LHCN-M2 (cell line): ENCODE results near the gene CDKN2D. TPM values are rescaled to one million over a fixed set of nuclear protein-coding genes. Genes with fewer than 3 reads are reported as not detected.

Source experiments
- DNase-seq: peaks from one replicate; pipeline ENCODE4 v3.0.0-alpha.2; 2012; ENCODE audit warnings: low read depth
- polyA plus RNA-seq: library from polyadenylated mRNA; unstranded; fragments of >200 nt; gene quantifications from one replicate; pipeline ENCODE4 v1.2.1, GENCODE V29; 2012; ENCODE audit warnings: missing spikeins
- total RNA-seq: library from RNA; depleted of rRNA; stranded (reverse); fragments of >200 nt; gene quantifications from 2 replicates; pipeline ENCODE4 v1.2.3, GENCODE V29; 2014; rRNA removed

Gene CDKN2D
- total RNA-seq = 19.1 and 19.4 TPM in 2 replicates
- polyA plus RNA-seq = 14.8 TPM

DNA sequence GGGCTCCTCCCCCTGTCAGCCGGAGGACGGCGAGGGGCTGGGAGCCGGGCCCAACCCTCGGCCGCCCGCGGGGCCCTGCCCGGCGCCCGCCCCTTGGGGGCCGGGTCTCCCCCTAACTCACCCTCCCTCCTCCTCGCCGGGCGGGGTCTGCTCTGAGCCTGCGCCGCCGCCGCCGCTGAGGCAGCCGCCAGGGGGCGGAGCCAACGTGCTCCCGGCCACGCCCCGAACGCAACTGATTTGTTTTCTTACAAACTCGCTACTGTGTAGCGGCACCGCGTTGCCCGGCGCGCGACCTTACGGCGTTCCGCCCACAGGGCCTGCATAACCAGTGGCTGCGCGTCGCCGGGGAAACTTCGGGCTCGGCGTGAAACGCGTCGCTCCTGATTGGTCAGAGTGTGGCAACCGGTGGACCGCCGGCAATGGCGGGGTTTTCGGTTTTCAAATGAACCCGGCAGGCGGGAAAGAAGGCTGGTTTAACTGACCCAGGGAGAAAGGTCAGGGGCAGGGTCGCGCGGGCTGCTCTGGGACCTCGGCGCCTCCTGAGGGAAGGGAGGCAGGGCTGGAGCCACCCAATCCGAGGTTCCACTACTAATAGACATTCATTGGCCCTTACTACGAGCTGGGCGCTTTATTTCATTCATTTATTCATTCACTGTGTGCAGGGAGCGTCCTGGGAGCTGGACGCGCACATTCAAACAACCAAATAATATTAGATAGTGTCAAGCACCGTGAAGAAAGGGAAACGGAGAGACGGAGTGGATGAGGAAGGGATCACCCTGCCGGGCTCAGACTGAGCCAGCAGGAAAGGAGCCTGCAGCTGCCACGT lies at the start of gene CDKN2D:
Gene CDKN2D, minus strand, starts transcription at position 154 of the 826 bp plus-strand sequence. CDS start 326 bp downstream, outside the sequence.
- peak; percentile 99 for DNase-seq

DNA sequence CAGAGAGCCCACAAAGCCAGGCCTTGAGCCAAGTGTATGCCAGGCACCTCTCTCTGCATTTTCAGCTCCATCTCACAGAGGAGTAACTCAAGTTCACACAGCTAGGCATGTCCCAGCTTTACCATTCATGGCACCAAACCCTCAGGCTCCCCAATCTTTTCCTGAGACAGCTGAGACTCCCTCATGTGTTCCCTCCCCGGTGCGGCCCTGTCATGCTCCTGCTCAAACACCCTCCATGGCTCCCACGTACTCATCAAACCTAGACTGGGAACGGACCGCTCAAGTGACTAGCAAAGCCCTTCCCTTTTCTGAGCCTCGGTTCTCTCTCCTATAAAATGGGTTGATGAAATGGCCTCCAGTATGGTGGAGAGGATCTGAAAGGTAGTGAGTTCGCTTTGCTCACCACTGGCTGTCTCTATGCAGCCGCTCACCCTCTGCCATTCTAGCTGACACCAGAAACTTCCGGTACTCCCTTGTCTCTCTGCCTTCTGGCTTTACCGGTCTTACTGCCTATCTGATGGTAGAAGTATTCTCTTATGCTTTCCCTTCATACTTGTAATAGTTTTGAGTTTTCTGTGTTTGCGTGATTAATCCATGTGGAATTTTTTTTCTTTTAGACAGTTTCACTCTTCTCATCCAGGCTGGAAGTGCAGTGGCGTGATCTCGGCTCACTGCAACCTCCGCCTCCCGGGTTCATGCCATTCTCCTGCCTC lies 48.8 kb upstream of the CDKN2D start:
- peak; percentile 82 for DNase-seq

DNA sequence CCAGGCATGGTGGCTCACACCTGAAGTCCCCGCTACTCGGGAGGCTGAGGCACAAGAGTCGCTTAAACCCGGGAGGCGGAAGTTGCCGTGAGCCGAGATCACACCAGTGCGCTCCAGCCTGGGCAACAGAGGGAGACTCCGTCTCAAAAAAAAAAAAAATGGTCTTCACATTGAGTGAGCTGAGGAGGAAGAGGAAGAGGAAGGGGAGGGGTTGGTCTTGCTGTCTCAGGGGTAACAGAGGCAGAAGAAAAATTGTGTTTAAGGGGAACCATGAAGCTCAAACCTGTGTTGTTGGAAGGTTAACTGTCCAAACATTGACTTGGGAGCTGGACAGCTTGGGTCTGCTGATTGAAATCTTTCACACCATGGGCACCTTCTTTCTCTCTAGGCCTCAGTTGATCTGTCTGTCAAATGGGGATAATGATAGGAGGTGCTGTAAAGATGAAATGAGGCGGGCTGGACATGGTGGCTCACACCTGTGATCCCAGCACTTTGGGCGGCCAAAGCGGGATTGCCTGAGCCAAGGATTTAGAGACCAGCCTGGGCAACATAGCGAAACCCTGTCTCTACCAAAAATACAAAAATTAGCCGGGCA lies 46.7 kb upstream of the CDKN2D start:
- no peak for DNase-seq

DNA sequence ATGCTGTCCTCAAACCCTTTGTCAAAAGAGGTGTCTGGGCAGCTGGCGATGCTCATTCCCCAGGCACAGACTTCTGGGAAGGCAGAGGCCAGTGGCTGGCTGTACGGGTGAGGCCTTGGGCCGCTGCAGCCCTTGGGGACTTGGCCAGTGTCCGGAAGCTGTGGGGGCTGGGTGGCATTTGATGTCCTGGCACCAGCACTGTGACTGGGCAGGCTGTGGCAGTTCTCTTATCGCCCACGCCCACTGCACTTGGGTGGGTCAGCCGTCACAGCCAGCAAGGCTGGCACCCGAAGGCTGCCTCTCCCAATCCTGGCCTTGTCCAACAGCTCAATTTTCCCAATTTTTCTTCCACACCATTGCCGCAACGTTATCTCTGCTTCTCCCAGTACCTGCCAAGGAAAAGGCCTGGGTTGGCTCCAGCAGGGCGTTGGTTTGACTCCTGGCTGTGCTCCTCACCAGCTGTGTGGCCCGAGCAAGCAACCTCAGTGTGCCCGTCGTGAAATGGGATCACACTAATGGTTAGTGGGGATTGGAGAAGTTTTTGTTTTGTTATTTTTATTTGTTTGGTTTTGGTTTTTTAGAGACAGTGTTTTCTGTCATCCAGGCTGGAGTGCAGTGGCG lies 43.8 kb upstream of the CDKN2D start:
- no peak for DNase-seq

DNA sequence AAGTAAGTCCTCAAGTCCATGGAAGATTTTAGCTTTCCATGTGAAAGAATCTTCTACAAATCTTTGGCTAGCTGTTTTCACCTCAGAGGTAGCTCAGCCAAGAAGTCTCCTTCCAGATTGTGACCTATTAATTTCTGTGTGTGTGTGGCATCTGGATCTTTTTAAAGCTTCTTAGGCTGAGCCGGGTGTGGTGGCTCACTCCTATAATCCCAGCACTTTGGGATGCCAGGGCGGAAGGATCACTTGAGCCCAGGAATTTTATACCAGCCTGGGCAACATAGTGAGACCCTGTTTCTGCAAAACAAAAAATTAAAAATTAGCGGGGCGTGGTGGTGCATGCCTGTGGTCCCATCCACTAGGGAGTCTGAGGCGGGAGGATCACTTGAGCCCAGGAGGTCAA lies 43.1 kb upstream of the CDKN2D start:
- DNase-seq = no peak

DNA sequence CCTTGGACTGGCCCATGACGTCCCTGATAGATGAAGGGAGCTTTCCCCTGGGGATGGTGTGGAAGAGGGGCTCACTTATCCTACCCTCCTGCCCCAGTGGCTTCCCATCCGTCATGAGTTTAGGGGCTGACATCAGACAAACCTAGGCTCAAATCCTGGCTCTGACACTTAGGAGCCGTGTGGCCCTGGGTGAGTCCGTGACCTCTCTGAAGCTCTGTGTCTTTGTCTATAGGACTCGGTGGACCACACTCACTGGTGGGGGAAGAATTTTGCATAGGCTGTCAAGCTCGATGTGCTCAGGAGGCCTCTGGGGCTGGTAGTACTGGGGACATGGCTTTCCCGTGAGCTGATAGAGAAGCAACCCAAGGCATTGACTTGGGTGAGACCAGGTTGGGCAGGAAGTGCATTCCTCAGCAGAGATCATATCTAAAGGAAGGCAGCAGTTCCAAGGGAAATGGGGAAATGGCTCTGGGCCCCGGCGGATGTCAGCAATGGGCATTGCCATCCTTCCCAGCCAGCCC lies 35.7 kb upstream of the CDKN2D start:
- no peak for DNase-seq

DNA sequence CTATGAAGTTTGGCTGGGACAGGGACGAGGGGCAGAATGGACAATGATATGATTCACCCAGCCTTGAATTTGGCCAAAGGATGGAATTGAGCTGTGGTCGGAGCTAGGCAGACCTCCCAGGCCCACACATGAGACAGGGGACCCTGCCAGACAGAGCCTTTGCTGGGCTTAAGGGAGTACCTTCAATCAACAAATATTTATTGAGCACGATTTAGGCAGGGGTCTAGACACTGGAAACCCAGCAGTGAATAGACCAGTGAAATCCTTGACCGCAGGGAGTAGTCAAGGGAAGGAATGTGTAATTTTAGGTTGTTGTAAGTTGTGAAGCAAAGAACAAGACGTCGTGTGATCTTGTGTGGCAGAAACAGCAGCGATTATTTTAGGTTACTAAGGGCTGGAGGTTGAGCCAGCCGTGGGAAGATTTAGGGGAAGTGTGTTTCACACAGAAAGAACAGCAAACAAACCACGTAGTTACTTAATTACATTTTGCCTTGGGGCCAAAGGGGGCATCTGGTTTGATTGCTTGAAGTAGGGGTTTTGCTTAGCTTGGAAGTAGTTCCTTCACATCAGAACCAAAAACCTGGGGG lies 35.2 kb upstream of the CDKN2D start:
- DNase-seq = peak; percentile 23

DNA sequence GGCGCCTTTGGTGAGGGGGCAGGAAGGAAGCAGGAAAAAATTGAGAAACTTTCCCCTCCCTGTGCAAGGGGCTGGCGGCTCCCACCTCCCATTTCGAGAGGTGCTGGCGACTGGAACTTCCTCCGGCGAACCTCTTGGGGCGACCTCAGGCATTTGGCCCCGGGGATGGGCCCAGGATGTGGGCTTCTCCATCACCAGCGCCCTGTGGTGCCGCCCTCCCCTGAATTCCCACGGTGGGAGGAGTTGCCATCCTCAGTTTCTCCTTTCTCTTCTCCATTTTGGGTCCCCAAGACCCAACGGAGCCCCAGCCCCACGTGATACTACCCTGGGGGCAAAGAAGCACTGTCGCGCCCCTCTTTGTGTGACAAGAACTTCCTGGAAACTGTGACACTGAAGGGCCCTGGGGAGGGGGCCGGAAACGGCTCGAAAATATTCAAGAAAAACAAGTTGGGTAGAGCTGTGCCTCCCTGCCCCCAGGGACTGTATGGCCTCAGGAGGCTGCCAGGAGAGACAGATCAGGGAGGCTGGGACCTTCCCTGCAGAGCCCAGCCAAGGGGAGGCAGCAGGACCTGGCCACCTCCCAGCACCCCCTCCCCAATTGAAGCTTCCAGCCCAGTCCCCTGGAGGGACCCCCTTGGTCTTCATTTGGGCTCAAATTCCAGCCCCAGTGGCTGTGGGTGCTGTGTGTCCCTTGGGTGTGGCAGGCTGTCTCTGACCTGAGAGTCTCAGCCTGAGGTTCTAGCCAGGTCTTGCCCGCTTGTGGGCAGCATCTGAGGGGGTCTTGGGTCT lies 34.5 kb upstream of the CDKN2D start:
- DNase-seq = peak; percentile 14

DNA sequence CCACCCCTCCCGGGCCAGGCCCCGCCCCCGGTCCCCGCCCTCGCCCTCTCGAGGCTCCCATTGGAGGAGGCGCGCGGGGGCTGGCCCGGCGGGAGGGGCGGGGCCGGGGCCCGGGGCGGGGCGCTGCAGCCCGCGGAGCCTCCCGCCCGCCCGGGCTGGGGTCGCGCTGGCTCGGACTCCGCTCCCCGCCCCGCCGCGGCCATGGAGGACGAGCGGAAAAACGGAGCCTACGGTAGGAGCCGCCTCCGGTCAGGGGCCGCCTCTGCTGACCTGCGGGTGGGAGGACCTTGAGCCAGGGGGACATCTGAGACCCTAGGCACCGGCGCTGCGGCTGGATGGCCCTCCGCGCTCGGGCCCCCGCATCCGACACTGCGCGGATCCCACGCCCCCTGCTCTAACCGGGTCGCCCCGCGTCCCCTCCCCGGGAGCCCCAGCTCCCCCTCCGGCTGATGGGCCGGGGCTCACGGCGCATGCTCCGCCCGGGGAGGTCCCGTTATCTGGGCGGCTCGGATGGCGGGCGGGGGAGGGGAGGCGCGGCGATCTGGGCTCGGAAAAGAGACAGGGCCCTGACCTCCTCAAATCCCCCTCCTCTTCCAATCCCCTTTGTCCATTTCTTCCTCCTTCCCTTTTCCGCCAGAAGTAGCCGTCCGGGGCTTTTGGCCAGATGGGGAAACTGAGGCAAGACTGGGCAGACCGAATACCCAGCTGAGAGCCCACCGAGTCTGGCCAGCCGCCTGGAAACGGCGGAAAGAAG lies 33.7 kb upstream of the CDKN2D start:
- DNase-seq = peak; percentile 64

DNA sequence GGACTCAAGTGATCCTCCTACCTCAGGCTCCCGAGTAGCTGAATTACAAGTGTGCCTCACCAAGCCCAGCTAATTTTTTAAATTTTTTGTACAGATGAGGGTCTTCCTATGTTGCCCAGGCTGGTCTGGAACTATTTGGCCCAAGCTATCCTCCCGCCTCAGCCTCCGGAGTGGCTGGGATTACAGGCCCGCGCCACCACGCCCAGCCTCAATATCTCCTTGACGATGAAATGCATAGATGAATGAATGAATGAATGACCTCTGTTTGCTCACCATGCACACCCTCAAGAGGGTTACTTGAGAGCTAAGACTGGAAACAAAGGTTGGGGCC lies 33.2 kb upstream of the CDKN2D start:
- no peak for DNase-seq

DNA sequence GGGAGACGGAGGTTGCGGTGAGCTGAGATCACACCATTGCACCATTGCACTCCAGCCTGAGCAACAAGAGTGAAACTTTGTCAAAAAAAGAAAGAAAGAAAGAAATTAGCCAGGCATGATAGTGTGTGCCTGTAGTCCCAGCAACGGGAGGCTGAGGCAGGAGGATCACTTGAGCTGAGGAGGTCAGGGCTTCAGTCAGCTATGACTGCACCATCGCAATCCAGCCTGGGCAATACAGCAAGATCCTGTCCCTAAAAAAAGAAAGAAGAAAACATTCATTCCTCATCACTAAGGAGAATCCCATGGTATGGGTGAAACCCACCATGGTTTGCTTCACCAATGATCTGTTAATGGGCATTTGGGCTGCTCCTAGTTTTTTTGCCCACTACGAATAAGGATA lies 31.4 kb upstream of the CDKN2D start:
- DNase-seq = no peak

DNA sequence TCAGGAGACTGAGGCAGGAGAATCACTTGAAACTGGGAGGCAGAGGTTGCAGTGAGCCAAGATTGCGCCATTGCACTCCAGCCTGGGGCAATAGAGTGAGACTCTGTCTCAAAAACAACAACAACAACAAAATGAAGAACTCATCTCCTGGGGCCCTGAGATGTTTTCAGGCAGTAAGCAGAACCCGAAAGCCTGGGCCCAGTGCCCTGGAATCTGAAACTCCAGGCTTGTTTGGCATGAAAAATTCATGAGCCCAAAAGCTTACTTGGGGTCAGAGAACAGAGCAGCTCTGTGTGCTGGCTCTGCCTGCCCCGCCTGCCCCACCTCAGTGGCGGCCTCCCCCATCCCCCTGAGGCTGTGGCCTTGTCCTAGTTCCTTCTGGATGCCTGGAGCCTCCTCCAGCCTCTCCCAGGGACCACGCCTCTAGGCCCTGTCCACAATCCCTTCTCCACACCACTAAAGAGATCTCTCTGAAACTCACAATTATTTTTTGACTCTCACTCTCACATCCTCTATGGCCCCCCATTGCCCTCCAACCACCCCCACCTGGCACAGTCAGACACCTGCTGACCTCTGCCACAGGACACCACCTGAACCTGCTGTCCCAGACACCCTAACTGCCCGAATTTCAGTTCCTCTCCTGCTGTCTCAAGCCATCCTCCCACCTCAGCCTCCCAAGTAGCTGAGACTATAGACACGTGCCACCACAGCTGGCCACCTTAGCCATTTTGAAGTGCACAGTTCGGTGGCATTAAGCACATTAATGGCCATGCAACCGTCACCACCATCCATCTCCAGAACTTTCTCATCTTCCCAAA lies 25.2 kb upstream of the CDKN2D start:
- DNase-seq = no peak

DNA sequence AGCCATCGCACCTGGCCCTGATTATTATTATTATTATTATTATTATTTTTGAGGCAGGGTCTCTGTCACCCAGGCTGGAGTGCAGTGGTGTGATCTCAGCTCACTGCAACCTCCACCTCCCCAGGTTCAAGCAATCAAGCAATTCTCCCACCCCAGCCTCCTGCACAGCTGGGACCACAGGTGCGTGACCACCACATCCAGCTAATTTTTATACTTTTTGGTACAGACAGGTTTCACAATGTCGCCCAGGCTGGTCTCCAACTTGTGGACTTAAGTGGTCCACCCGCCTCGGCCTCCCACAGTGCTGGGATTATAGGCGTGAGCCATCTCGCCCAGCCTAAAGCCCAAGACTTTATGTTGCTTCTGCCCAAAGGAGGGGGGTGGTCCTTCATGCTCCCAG lies 24.4 kb upstream of the CDKN2D start:
- no peak for DNase-seq

DNA sequence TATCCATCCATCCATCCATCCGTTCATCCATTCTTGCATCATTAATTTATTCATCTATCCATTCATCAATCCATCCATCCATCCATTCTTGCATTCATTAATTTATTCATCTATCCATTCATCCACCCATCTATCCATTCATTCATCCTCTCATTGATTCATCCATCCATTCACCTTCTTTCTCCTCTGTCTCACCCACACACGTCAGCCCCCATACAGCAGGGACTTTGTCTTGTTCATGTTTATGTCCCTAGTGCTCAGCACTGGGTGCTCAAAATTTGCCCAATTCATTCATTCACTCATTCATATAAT lies 19.0 kb upstream of the CDKN2D start:
- DNase-seq = no peak

DNA sequence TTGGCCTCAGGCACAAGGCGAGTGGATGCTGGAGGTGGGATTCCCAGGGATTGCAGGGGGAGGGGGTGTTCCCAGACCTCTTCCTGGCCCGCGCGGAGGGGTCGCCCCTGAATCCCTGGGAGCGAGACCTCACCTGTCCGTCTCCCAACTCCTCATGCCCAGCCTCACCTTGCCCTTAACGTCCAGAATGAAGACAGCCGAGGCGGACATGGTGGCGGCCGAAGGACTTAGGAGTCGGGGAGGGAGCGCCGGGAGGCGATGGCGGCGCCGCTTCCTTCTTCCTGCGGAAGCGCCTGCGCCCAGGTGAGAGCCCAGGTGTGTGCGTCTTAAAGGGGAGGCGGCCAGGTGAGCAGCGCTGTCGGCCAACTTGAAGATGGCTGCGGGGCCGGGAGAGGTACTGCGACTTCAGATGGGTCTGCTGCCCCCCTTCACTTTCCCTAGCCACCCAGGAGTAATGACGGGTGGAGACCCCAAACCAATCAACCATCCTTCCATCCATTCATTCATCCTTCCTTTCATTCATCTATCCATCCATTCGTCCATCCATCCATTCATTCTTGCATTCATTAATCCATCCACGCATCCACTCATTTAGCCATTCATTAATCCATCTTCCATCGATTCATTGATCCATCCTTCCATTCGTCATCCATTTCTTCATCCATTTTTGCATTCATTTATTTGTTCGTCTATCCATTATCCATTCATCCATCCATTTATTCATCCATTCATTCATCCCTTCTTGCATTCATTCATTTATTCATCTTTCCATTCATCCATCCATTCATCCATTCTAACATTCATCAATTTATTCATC lies 18.5 kb upstream of the CDKN2D start, which contains the start of gene AP1M2:
Gene AP1M2, minus strand, starts transcription at position 291 of the 817 bp plus-strand sequence. Its CDS starts 81 bp downstream, at position 210.
- DNase-seq = no peak

DNA sequence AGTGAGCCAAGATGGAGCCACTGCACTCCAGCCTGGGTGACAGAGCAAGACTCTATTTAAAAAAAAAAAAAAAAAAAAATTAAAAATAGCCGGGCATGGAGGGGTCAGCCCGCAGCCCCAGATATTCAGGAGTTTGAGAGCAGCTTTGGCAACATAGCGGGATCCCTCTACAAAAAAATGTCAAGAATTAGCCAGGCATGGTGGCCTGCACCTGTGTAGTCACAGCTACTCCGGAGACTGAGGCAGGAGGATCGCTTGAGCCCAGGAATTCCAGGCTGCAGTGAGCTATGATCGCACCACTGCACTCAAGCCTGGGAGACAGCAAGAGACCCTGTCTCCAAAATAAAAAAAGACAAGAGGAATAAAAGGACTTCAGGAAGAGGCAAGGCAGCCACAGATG lies 17.6 kb upstream of the CDKN2D start:
- no peak for DNase-seq

DNA sequence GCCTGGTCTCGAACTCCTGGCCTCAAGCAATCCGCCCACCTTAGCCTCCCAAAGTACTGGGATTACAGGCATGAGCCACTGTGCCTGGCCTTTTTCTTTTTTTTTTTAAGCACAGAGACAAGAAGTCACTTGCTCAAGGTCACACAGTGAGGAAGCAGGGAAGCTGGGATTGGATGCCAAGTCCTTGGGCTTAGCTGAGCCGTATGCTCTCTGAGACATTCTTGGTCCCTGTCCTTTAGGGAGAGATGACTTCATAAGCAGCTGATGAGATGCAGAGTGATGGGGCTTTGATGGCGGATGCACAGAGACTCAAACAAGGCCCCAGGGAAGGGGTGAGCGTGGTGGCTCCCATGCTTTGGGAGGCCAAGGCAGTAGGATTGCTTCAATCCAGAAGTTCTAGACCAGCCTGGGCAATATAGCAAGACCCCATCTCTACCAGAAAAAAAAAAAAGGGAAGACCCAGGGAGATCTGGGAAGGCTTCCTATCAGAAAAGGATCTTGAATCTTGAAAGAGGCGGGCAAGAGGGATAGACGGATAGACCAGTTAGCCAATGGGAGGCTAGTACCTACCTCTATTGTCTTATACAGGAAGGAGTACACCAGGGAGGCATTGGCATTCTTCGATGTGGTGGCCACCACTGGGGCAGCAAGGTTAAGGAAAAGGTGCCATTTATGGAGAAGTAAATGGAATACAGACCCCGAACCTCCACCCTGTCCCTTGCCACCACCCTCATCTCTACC lies 14.4 kb upstream of the CDKN2D start:
- no peak for DNase-seq

DNA sequence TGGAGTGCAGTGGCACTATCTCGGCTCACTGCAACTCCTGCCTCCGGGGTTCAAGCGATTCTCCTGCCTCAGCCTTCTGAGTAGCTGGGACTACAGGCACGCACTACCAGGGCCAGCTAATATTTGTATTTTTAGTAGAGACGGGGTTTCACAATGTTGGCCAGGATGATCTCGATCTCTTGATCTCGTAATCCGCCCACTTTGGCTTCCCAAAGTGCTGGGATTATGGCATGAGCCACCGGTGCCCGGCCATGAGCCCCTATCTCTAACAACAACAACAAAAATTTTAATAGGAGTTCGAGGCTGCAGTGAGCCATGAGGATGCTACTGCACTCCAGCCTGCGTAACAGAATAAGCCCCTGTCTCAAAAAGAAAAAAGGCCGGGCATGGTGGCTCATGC lies 13.3 kb upstream of the CDKN2D start:
- DNase-seq = no peak
